SU-DHL-6 (cell line): ENCODE data around the gene HIPK2.

ENCODE experiments used
- H2AFZ ChIP-seq: fragments of 200-600 bp; sonication (generic); 2 replicates; pipeline ENCODE4 v1.6.1; 2014; ENCODE audit warnings: low read depth, mild to moderate bottlenecking, moderate library complexity, mixed read lengths, antibody characterized with exemption, low read length; ENCODE audit not compliant: severe bottlenecking
- H3F3A ChIP-seq: fragments of 200-600 bp; shearing (Covaris generic); 2 replicates; pipeline ENCODE4 v1.6.0; 2016; ENCODE audit warnings: antibody characterized with exemption, mild to moderate bottlenecking; ENCODE audit not compliant: insufficient read depth
- H3K27ac ChIP-seq: fragments of 200-600 bp; sonication (generic); 2 replicates; pipeline ENCODE4 v1.5.1; 2016; ENCODE audit warnings: low read depth, mild to moderate bottlenecking, low read length, moderate library complexity, mixed read lengths
- H3K27me3 ChIP-seq: fragments of 200-600 bp; sonication (generic), shearing (Covaris generic); 2 replicates; pipeline ENCODE4 v1.6.0; 2014; ENCODE audit warnings: mild to moderate bottlenecking, low read length
- H3K36me3 ChIP-seq: fragments of 200-600 bp; sonication (generic); 2 replicates; pipeline ENCODE4 v1.6.1; 2014; ENCODE audit warnings: mild to moderate bottlenecking, low read length, mixed read lengths
- H3K4me2 ChIP-seq: fragments of 300-600, 200-600 bp; shearing (Covaris generic), sonication (generic); 2 replicates; pipeline ENCODE4 v1.6.0; 2014; ENCODE audit warnings: low read length, low read depth, mild to moderate bottlenecking; ENCODE audit not compliant: poor library complexity, severe bottlenecking
- H3K4me3 ChIP-seq: fragments of 200-600 bp; sonication (generic); 2 replicates; pipeline ENCODE4 v1.5.1; 2014; ENCODE audit warnings: antibody characterized with exemption, low read length, mild to moderate bottlenecking, mixed read lengths; ENCODE audit not compliant: insufficient read depth, poor library complexity, severe bottlenecking
- H3K79me2 ChIP-seq: fragments of 200-600 bp; sonication (generic); 2 replicates; pipeline ENCODE4 v1.6.1; 2014; ENCODE audit warnings: mild to moderate bottlenecking, low read length, moderate library complexity; ENCODE audit not compliant: insufficient read depth
- H3K9ac ChIP-seq: fragments of 200-600 bp; sonication (generic); 2 replicates; pipeline ENCODE4 v1.7.0; 2014; ENCODE audit warnings: mild to moderate bottlenecking, low read length
- H3K9me2 ChIP-seq: fragments of 200-600 bp; sonication (generic); replicated peaks from 2 replicates; pipeline ENCODE4 v1.6.1; 2014; ENCODE audit warnings: low read length; ENCODE audit not compliant: insufficient read depth
- H3K9me3 ChIP-seq: fragments of 200-600 bp; sonication (generic); 2 replicates; pipeline ENCODE4 v1.6.1; 2014; ENCODE audit warnings: low read length, mixed read lengths; ENCODE audit not compliant: insufficient read depth
- H4K20me1 ChIP-seq: fragments of 200-600 bp; sonication (generic); 2 replicates; pipeline ENCODE4 v1.6.1; 2014; ENCODE audit warnings: low read depth, mild to moderate bottlenecking, antibody characterized with exemption, low read length, moderate library complexity, mixed read lengths
- EZH2phosphoT487 ChIP-seq: fragments of 200-600 bp; sonication (generic), shearing (Covaris generic); conservative IDR thresholded peaks from 2 replicates; pipeline ENCODE4 v1.6.1; 2018; ENCODE audit warnings: mild to moderate bottlenecking, antibody characterized with exemption, low read length, moderate library complexity, mixed read lengths
- TF ChIP-seq, protein P1 (sequence below): fragments of 200-600 bp; sonication (generic); IDR thresholded peaks from one replicate; pipeline ENCODE4 v1.5.1; 2017; ENCODE audit warnings: antibody characterized with exemption, mild to moderate bottlenecking, low read length, moderate library complexity; ENCODE audit not compliant: insufficient read depth, poor library complexity, severe bottlenecking

HIPK2 gene

DNA sequence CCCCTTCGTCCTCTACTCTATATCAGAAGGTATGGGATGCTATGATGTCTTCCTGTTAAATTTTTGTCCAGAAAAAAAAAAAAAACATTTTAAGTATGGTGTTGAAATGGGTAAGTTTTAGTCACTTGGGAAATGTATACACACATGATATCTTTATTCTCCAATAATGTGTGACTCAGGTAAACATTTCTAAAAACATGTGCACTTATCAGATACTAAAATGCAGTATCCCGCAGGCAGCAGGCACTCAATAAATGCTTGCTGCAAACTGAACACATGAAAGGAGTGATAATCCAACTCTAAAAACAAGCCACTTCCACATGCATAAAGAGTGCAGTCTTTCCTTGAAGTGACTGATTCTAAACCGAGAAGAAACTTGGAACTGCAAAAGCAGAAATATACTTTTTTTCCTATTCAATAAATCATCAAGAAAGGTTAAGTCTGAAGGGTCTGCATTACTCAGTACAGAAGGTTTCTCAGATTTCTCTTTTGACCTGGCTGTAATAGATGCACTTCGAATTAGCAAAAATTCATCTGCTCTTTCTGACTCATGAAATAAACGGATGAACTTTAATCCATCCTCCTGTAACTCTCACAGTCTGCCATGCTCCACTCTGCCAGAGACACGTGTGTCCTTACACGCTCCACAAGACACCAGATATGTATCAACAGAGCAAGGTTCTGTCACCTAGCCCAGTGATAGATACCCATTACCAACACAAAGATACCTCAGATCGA is 84.0 kb downstream of the HIPK2 start:
- Histone ChIP-seq H3K36me3 (no peaks in the 10 kb centered on the region), H2AFZ (no peak overlapping the region), H3K9ac (no peak overlapping the region), H3F3A (no peaks in the 10 kb centered on the region), H3K27ac (no peak overlapping the region), H3K79me2 (no peaks in the 10 kb centered on the region), H3K9me3 (no peaks in the 10 kb centered on the region), H4K20me1 (no peaks in the 10 kb centered on the region), H3K4me3 (no peak overlapping the region), H3K4me2 (no peak overlapping the region), H3K27me3 (no peaks in the 10 kb centered on the region), H3K9me2 (no peaks in the 10 kb centered on the region)
- no peak for TF ChIP-seq EZH2phosphoT487
- TF ChIP-seq, protein P1, sequence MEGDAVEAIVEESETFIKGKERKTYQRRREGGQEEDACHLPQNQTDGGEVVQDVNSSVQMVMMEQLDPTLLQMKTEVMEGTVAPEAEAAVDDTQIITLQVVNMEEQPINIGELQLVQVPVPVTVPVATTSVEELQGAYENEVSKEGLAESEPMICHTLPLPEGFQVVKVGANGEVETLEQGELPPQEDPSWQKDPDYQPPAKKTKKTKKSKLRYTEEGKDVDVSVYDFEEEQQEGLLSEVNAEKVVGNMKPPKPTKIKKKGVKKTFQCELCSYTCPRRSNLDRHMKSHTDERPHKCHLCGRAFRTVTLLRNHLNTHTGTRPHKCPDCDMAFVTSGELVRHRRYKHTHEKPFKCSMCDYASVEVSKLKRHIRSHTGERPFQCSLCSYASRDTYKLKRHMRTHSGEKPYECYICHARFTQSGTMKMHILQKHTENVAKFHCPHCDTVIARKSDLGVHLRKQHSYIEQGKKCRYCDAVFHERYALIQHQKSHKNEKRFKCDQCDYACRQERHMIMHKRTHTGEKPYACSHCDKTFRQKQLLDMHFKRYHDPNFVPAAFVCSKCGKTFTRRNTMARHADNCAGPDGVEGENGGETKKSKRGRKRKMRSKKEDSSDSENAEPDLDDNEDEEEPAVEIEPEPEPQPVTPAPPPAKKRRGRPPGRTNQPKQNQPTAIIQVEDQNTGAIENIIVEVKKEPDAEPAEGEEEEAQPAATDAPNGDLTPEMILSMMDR: no peak

DNA sequence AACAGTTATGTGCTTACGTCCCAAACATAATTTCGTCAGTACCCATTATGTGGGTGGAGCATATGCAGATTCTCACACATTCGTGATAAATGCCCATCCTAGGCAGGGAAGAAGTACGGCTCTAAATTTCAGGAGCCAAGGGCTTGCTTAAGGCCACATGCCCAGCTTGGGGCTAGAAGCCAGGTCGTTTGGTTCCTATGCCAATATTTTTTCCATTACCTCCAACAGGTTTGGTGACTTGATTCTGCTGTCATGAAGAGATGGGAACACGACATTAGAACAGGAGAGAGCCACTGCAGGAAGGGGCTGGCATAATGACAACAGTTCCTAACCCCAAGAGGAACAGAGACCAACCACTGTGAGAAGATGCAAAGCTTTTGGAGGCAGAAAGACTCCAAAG is 85.1 kb downstream of the HIPK2 start:
- Histone ChIP-seq H3K9me2 (no peaks in the 10 kb centered on the region), H3K9me3 (no peaks in the 10 kb centered on the region), H3K79me2 (no peaks in the 10 kb centered on the region), H3K4me2 (no peak overlapping the region), H4K20me1 (no peaks in the 10 kb centered on the region), H3K4me3 (no peak overlapping the region), H3K36me3 (no peaks in the 10 kb centered on the region), H3K27ac (no peak overlapping the region), H3K27me3 (no peaks in the 10 kb centered on the region), H2AFZ (no peak overlapping the region), H3K9ac (no peak overlapping the region), H3F3A (no peaks in the 10 kb centered on the region)
- no peak for TF ChIP-seq EZH2phosphoT487
- TF ChIP-seq, protein P1: no peak

DNA sequence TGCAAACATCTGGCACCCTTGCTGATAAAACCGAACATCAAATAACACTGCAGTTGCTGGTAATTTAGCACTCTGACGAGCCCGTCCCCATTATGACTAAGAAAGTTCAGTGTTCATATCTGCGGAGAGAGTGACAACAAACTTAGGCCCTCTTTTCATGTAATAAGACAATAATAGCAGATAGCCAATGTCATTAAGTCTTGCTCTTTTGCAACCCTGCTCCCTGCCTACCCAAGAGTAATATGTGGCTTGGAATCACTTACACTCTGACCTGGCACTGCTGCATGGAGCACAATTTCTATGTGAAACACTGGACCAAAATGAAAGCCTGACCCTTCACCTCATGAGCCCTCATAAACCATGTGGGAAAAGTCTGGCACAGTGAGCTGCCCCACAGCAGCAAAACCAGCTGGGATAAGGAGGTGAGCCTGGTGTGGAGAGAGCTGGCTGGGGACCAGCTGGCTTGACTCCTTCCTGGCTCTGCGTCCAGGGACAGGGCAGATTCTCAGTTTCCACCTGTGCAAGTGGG is 86.5 kb downstream of the HIPK2 start:
- Histone ChIP-seq H2AFZ (no peak overlapping the region), H3F3A (no peaks in the 10 kb centered on the region), H3K36me3 (no peaks in the 10 kb centered on the region), H3K27me3 (no peaks in the 10 kb centered on the region), H3K9ac (no peak overlapping the region), H3K79me2 (no peaks in the 10 kb centered on the region), H3K4me3 (no peak overlapping the region), H3K27ac (no peak overlapping the region), H4K20me1 (no peaks in the 10 kb centered on the region), H3K9me3 (no peaks in the 10 kb centered on the region), H3K4me2 (no peak overlapping the region), H3K9me2 (no peaks in the 10 kb centered on the region)
- TF ChIP-seq, protein P1: no peak
- TF ChIP-seq EZH2phosphoT487: no peak
